Pancreas (tissue), 10 donors: ENCODE measurements around the gene PKNOX2. TPM values are rescaled to one million over a fixed set of nuclear protein-coding genes. Genes with fewer than 3 reads are reported as not detected.

Experiments used
- ATAC-seq, 4 donors: fragments of 200-7000 bp; cut with Tn5 transposase; one replicate each; pipeline versions ENCODE4 v1.8.0 to v1.9.1; 2020; ENCODE audit warnings: mild to moderate bottlenecking in 4 of 4, moderate library complexity in 4 of 4
- DNase-seq, 6 donors: peaks; one replicate each; pipeline ENCODE4 v3.0.0-alpha.2; 2020
- FAIRE-seq: peaks from 2 replicates; lab custom pipeline; 2012; peaks lifted over from hg19 to GRCh38; lab: Jason Lieb, UNC
- H3K27ac ChIP-seq, 4 donors: fragments of 200-600 bp; sonication (generic); 1 replicate in 3 of 4; 2 replicates in 1 of 4; pipeline versions ENCODE4 v1.5.0 to v1.8.0; 2020
- H3K27me3 ChIP-seq, 4 donors: fragments of 200-600 bp; one replicate each; pipeline ENCODE4 v1.8.0; 2021
- H3K36me3 ChIP-seq, 3 donors: fragments of 200-600 bp; sonication (generic) in 1 of 3; one replicate each; pipeline versions ENCODE4 v1.5.0 to v1.8.0; 2020 to 2021
- H3K4me1 ChIP-seq, 3 donors: fragments of 200-600 bp; one replicate each; pipeline ENCODE4 v1.8.0; 2021
- H3K4me3 ChIP-seq, 4 donors: fragments of 200-600 bp; sonication (generic) in 2 of 4; one replicate each; pipeline versions ENCODE4 v1.5.0 to v1.8.0; 2020 to 2021
- H3K9me3 ChIP-seq, 4 donors: fragments of 200-600 bp; one replicate each; pipeline ENCODE4 v1.8.0; 2021
- WGBS, 2 donors: extraction: QIAGEN DNeasy Blood & Tissue Kit; methylation state at CpG; one replicate each; pipeline ENCODE4 v1.1.7; 2013; 5-methylcytosine and 5-hydroxymethylcytosine counted together
- intact Hi-C, 3 donors: fragments of 100-400 bp; cut with DNase I; formaldehyde crosslinking; loops; one replicate each; pipeline versions ENCODE4 v1.11.1 to v1.14.2; 2022
- polyA plus RNA-seq, 2 donors: library from polyadenylated mRNA; stranded (reverse); fragments of 200-250 nt; gene quantifications; one replicate each; pipeline ENCODE4 v1.2.3, GENCODE V29; 2013
- total RNA-seq, 6 donors: library from RNA; stranded (reverse); fragmentation: NEBNext Ultra II Directional in 4 of 6; extraction: Animal tissue kit (Norgen Biotek cat#: 25700) in 4 of 6; gene quantifications; one replicate each; pipeline versions ENCODE4 v1.2.1 to v1.2.4, GENCODE V29; 2021 to 2023
- TF ChIP-seq, protein P1 (sequence below), 4 donors: fragments of 200-600 bp; sonication (generic) in 3 of 4; IDR thresholded peaks; one replicate each; pipeline versions ENCODE4 v1.5.0 to v1.8.0; 2021; ENCODE audit warnings: antibody characterized with exemption in 4 of 4
- donor health status: healthy with polysubstance abuse.
- donor health status: DM: no; HTN: no; CAD: no; lungs with moderate emphysema.
- donor health status: DM: no; HTN: no; CAD: no.
- donor health status: control.
- donor health status: control.
- donor health status: Bipolar disorder and iron deficiency.
- donor health status: DM: yes; HTN: yes; CAD: no.
- donor health status: DM: no; HTN: no; CAD: no.
- donor health status: DM: no; HTN: no; CAD: no.
- donor health status: DM: yes; HTN: yes; CAD: no.

PKNOX2 gene
- total and polyA plus RNA-seq, 8 donors, result 3.4 to 8.1 (median 5.8) TPM

DNA sequence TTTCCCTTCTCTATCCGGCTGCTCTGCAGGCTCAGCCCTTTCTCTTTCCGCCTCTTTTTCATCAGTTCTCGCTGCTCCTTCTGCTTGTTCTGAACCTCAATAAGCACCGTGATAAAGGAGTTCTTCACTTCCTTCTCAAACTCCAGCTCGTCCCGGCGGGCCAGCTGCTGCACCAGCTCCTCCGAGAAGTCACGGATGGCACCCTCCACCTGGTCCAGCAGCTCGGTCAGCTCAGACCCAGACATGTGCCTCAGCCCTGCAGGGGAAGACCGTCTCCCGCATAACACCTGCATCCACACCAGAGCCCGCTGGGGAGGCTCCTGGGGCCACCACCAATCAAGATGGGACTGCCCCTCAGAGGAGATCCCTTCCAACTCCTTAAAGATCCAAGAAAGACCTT lies 291.3 kb downstream of the PKNOX2 start:
- FAIRE-seq, result no peak
- DNase-seq, result no peak
- no peak for ATAC-seq
- Histone ChIP-seq H3K27me3 (no peaks in the 10 kb centered on the region), H3K4me1 (peaks cover 0 to 4% (median 0%) of the 10 kb centered on the region in 3 donors), H3K36me3 (no peaks in the 10 kb centered on the region), H3K4me3 (no peak overlapping the region), H3K27ac (no peak overlapping the region), H3K9me3 (no peaks in the 10 kb centered on the region)
- TF ChIP-seq, protein P1, sequence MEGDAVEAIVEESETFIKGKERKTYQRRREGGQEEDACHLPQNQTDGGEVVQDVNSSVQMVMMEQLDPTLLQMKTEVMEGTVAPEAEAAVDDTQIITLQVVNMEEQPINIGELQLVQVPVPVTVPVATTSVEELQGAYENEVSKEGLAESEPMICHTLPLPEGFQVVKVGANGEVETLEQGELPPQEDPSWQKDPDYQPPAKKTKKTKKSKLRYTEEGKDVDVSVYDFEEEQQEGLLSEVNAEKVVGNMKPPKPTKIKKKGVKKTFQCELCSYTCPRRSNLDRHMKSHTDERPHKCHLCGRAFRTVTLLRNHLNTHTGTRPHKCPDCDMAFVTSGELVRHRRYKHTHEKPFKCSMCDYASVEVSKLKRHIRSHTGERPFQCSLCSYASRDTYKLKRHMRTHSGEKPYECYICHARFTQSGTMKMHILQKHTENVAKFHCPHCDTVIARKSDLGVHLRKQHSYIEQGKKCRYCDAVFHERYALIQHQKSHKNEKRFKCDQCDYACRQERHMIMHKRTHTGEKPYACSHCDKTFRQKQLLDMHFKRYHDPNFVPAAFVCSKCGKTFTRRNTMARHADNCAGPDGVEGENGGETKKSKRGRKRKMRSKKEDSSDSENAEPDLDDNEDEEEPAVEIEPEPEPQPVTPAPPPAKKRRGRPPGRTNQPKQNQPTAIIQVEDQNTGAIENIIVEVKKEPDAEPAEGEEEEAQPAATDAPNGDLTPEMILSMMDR (IDR thresholded peaks at IDR 0.05), result no peak
- intact Hi-C loops, result no loop called here
- WGBS, 2 donors, result 70 to 80% methylated on average over 13 of the region's 13 CpGs

DNA sequence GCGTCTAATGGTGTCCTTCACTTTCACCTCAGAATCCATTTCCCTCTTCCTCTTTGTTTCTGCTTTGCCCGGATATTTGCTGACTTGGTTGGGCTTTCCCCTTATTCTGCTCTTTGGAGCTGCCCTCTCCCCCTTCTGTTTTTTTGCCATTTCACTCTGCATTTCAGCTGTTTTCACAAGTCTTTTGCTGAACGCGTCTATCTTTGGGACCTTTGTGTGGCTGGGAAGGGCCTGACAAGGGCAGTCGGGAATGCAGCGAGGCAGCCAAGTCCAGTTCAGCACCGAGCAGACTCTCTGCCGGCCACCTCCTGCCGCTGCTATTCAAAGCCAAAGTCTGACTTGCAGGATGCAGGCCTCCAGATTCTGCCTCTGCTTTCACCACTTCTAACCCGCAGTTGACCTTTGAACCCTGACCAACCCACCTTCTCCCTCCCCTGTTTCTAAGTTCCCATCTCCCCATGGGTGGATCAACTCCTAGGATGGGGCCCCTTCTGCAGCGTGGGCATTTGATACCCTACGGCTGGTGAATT lies 293.3 kb downstream of the PKNOX2 start:
- Histone ChIP-seq H3K4me1 (no peaks in the 10 kb centered on the region), H3K27me3 (no peaks in the 10 kb centered on the region), H3K9me3 (no peaks in the 10 kb centered on the region), H3K27ac (no peak overlapping the region), H3K36me3 (no peaks in the 10 kb centered on the region), H3K4me3 (no peak overlapping the region)
- ATAC-seq (peak; percentile 31 to 71 (median 64)), FAIRE-seq (no peak), DNase-seq (no peak)
- TF ChIP-seq, protein P1 (IDR thresholded peaks at IDR 0.05), result no peak
- intact Hi-C loops, result no loop called here
- 54% methylated on average over 12 of the region's 12 CpGs for WGBS, 2 donors

DNA sequence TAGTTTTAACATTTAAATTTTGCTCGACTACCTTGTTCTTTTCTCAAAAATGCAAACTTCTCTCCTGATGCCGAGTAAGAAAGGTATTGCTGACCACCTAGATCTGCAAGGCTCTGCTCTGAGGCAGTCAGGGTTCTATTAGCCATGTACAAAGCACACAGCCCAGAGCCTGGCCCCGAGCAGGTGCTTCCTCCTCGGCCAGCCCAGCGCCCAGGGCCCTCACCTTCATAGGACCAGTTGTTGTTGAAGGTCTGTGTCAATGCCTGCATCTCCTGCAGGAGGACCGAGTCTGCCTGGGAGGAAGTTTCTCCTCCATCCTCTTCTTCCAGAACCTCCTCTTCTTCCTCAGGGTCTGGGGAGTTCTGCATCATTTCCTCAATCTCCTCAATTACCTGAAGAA lies 295.7 kb downstream of the PKNOX2 start:
- FAIRE-seq, result no peak
- WGBS, 2 donors, result 70 to 80% methylated on average over 6 of the region's 6 CpGs
- no peaks in the 10 kb centered on the region for H3K27me3 ChIP-seq

DNA sequence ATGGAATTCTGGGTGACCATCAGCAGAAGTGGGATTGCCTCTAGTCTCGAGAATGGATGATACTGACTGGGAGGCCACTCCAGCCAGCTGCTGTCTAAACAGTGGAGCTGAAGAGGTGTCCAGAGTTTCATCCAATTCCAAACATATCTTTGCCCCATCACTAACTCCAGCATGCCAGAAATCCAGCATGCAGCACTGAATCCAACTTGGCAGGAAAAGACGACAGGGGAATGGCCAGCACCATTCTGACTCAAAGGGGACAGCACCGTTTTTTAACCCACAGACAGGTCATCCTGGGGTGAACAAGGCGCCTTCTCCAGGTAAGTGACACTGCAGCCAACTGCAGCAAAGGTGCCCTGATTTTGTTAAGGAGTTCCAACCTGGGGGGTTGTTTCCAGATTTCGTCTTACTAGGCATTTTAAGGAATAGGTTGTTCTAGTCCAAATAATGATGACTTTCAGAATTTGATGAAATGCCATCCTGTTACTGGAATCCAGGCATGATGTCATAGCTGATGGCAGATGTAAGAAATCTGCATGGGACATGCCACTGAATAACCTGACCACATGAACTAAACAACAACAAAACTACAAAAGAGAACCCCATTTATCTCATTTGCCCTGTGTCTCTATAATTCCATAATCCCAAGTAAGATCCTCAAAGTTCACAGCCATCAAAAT lies 299.2 kb downstream of the PKNOX2 start:
- no peak for ATAC-seq

More for the DNA sequence above, 295.7 kb downstream of the PKNOX2 start:
- intact Hi-C loops, result no loop called here
- TF ChIP-seq, protein P1 (IDR thresholded peaks at IDR 0.05), result no peak
- DNase-seq (no peak), ATAC-seq (no peak)
- Histone ChIP-seq H3K27ac (no peak overlapping the region), H3K36me3 (no peaks in the 10 kb centered on the region), H3K4me3 (no peak overlapping the region), H3K4me1 (no peaks in the 10 kb centered on the region), H3K9me3 (no peaks in the 10 kb centered on the region)

More for the DNA sequence above, 299.2 kb downstream of the PKNOX2 start:
- Histone ChIP-seq H3K9me3 (no peaks in the 10 kb centered on the region), H3K36me3 (no peaks in the 10 kb centered on the region), H3K27ac (no peak overlapping the region), H3K4me1 (no peaks in the 10 kb centered on the region), H3K4me3 (no peak overlapping the region), H3K27me3 (no peaks in the 10 kb centered on the region)
- intact Hi-C loops, result no loop called here
- TF ChIP-seq, protein P1 (IDR thresholded peaks at IDR 0.05), result no peak
- no peak for FAIRE-seq
- 56 to 69% methylated on average over 5 of the region's 5 CpGs for WGBS, 2 donors
- no peak for DNase-seq
